ENCODE measurements around the gene RPS16. TPM values are rescaled to one million over a fixed set of nuclear protein-coding genes. Genes with fewer than 3 reads are reported as not detected.

RPS16 gene
- total and polyA plus RNA-seq, 9 of the 15 experiments (the other 6 are each of a cell fraction or from before 2014, with no cell fraction given) = 82.6 to 3,671 (median 2,204) TPM

DNA sequence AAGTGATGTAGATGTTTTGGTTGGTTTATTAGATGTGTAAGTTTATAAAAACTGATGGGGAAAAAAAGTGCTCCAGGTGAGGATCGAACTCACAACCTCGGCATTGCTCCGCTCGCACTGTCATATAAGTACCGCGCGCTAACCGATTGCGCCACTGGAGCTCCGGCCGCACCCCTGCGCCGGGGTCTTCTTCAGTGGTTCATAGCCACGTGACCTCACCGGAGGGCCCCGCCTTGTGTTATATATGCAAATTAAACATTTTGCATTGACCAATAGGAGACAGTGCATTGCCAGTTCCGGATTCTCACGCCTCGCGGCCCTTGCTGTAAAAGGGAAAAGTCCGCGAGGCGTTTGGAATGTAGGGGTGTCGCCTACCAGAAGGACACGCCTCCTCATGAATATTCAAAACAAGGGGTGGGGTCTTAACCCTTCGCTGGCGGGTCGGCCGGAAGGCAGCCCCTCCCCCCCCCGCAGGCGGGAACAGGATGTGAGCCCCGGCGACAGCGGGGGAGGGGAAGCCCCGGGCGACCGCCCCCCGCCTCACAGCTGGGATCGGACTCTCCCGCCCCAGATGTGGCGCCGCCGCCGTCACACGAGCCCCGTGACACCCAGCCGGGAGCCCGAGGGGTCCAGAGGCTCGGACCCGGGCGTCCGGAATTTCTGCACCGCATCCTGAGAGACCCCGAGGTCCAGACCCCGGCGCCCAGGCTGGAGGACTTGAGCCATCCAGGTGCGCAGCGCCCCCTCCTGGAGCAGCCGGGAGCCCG is 23.5 kb downstream of the RPS16 start, which contains the start of gene PLEKHG2:
PLEKHG2 (plus strand) TSS at position 570 of the 767 bp plus-strand sequence. CDS start 1,418 bp downstream, outside the sequence.
- POLR2A ChIA-PET = interaction anchor here (0.6 to 1.4 kb wide), 5 partner anchors 11 to 24 kb away, joined by 3 to 8 read pairs (median 4); partner anchors contain the start of genes MED29, PAF1 and RPS16
- TF ChIP-seq ZNF143 (CRISPR knock-in tag; IDR thresholded peaks at IDR 0.05) (no peak), ZNF778 (CRISPR knock-in tag; IDR thresholded peaks at IDR 0.05) (no peak), HNRNPL (IDR thresholded peaks at IDR 0.05; ENCODE audit: low read depth, low read length) (no peak), ZNF217 (CRISPR knock-in tag; IDR thresholded peaks at IDR 0.05) (no peak), ZFP91 (CRISPR knock-in tag; IDR thresholded peaks at IDR 0.05) (no peak), ATF1 (CRISPR knock-in tag; IDR thresholded peaks at IDR 0.05) (0 out of 2 replicates have a peak, but pooled peaks have one; percentile 25), ATF1 (tag; IDR thresholded peaks at IDR 0.05) (peak; percentile 94), TFAM (CRISPR knock-in tag; conservative IDR thresholded peaks at IDR 0.05) (no peak), U2AF2 (optimal IDR thresholded peaks at IDR 0.05; ENCODE audit: low read depth, low read length) (no peak), TAF15 (IDR thresholded peaks at IDR 0.05; ENCODE audit: low read depth, low read length) (no peak), ZNF24 (IDR thresholded peaks at IDR 0.05) (peak; percentile 8; the same call in 1 of the 2 replicates), ZNF699 (CRISPR knock-in tag; IDR thresholded peaks at IDR 0.05; ENCODE audit: insufficient replicate concordance) (no peak), ZSCAN29 (IDR thresholded peaks at IDR 0.05) (no peak), HDAC8 (tag; IDR thresholded peaks at IDR 0.05) (no peak), PTBP1 (IDR thresholded peaks at IDR 0.05; ENCODE audit: low read depth, low read length) (peak; percentile 68; the same call in 1 of the 2 replicates), ZNF121 (CRISPR knock-in tag; conservative IDR thresholded peaks at IDR 0.05) (no peak), CHCHD3 (CRISPR knock-in tag; IDR thresholded peaks at IDR 0.05) (0 out of 2 replicates have a peak, but pooled peaks have one; percentile 49), ZNF584 (CRISPR knock-in tag; IDR thresholded peaks at IDR 0.05; ENCODE audit: low read depth) (peak; percentile 56; the same call in 1 of the 2 replicates)
- TF ChIP-seq, protein P1, sequence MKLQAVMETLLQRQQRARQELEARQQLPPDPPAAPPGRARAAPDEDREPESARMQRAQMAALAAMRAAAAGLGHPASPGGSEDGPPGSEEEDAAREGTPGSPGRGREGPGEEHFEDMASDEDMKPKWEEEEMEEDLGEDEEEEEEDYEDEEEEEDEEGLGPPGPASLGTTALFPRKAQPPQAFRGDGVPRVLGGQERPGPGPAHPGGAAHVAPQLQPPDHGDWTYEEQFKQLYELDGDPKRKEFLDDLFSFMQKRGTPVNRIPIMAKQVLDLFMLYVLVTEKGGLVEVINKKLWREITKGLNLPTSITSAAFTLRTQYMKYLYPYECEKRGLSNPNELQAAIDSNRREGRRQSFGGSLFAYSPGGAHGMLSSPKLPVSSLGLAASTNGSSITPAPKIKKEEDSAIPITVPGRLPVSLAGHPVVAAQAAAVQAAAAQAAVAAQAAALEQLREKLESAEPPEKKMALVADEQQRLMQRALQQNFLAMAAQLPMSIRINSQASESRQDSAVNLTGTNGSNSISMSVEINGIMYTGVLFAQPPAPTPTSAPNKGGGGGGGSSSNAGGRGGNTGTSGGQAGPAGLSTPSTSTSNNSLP (IDR thresholded peaks at IDR 0.05; ENCODE audit: borderline replicate concordance, low read depth, low read length) = peak; percentile 86
- TF ChIP-seq, protein P2, sequence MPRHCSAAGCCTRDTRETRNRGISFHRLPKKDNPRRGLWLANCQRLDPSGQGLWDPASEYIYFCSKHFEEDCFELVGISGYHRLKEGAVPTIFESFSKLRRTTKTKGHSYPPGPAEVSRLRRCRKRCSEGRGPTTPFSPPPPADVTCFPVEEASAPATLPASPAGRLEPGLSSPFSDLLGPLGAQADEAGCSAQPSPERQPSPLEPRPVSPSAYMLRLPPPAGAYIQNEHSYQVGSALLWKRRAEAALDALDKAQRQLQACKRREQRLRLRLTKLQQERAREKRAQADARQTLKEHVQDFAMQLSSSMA (CRISPR knock-in tag; IDR thresholded peaks at IDR 0.05) = no peak

More for the DNA sequence above, 23.5 kb downstream of the RPS16 start, which contains the start of gene PLEKHG2:
- in situ Hi-C loops (cut with MboI) (no loop called here), intact Hi-C loops (cut with micrococcal nuclease) (loop anchor here (1.0 to 5.0 kb wide), 3 partner anchors 15 to 290 kb away; no protein-coding TSS in a partner anchor)
- CTCF ChIA-PET (ENCODE audit: low intra/inter-chr PET ratio) = interaction anchor here (0.6 to 3.7 kb wide), 10 partner anchors 10 to 482 kb away, joined by 3 to 74 read pairs (median 4); no protein-coding TSS in a partner anchor
- Histone ChIP-seq H3K36me3 (ENCODE audit: control insufficient read depth, insufficient read depth, low read length) (peaks cover 24% of the 10 kb centered on the region; the same call in 2 of the 3 replicates), H4K20me1 (replicated peaks; ENCODE audit: control insufficient read depth, insufficient read depth, low read length) (peaks cover 4% of the 10 kb centered on the region; the same call in 1 of the 2 replicates), H3K4me1 (replicated peaks in 1 of 2; ENCODE audit: control insufficient read depth in 2 of 2, insufficient read depth in 2 of 2, low read length in 2 of 2) (peaks cover 39 to 77% of the 10 kb centered on the region in 2 experiments), H3K9me1 (ENCODE audit: control insufficient read depth, insufficient read depth, low read length) (no peaks in the 10 kb centered on the region), H2AFZ (ENCODE audit: low read depth, low read length) (peak within 1 kb of the TSS; percentile 78), H3K4me2 (ENCODE audit: insufficient read depth, low read length) (peak within 1 kb of the TSS; percentile 77), H3K9ac (ENCODE audit: insufficient read depth in 1 of 2, low read depth in 2 of 2, low read length in 2 of 2) (peak within 1 kb of the TSS; percentile 86 to 97), H3K4me3 (peak within 1 kb of the TSS; percentile 71), H3K27me3 (ENCODE audit: control insufficient read depth in 2 of 2, insufficient read depth in 2 of 2, low read length in 2 of 2) (no peaks in the 10 kb centered on the region), H3K79me2 (ENCODE audit: control insufficient read depth, insufficient read depth, low read length) (peaks cover 56% of the 10 kb centered on the region), H3K27ac (ENCODE audit: extremely low read depth, low read depth, low read length) (peak within 1 kb of the TSS; percentile 98), H3K9me3 (replicated peaks; ENCODE audit: control insufficient read depth, insufficient read depth, low read depth, low read length) (no peaks in the 10 kb centered on the region)
- DNase-seq (ENCODE audit: extremely low read depth in 1 of 4, low spot score in 3 of 4) = peak; percentile 92 to 99 (median 94)
- WGBS (ENCODE audit: insufficient coverage, low coverage, missing lambda C conversion rate) = under 1% methylated on average over 46 of the region's 60 CpGs
- ATAC-seq = peak; percentile 83
- FAIRE-seq = peak; percentile 99
- no TSS peak for BruUV-seq (replicated peaks)

Data from K562 (cell line).